Ovary (tissue), 9 donors: Measurements from ENCODE around the gene ZFHX2. TPM values are rescaled to one million over a fixed set of nuclear protein-coding genes. Genes with fewer than 3 reads are reported as not detected.

Source experiments
- DNase-seq, 5 donors: peaks; one replicate each; pipeline ENCODE4 v3.0.0-alpha.2; 2019 to 2020
- H3K27ac ChIP-seq, 2 donors: fragments of 200-600 bp; one replicate each; pipeline versions ENCODE4 v1.5.1 to v1.8.0; 2019 to 2022
- H3K27me3 ChIP-seq: fragments of 200-600 bp; one replicate; pipeline ENCODE4 v1.8.0; 2022
- H3K36me3 ChIP-seq: fragments of 200-600 bp; sonication (generic); one replicate; pipeline ENCODE4 v1.5.1; 2019
- H3K4me1 ChIP-seq: one replicate; pipeline ENCODE4 v1.8.1; 2013; ENCODE audit warnings: mild to moderate bottlenecking, moderate library complexity; ENCODE audit not compliant: insufficient read depth
- H3K4me3 ChIP-seq: fragments of 200-600 bp; sonication (generic); one replicate; pipeline ENCODE4 v1.5.1; 2017
- H3K9me3 ChIP-seq, 2 donors: fragments of 200-600 bp in 1 of 2; sonication (generic) in 1 of 2; one replicate each; pipeline versions ENCODE4 v1.5.1 to v1.8.1; 2013 to 2019; ENCODE audit warnings: mild to moderate bottlenecking in 1 of 2, moderate library complexity in 1 of 2
- EP300 ChIP-seq: sonication (generic); formaldehyde crosslinking; IDR thresholded peaks from one replicate; pipeline ENCODE4 v1.6.1; 2017; ENCODE audit warnings: antibody characterized with exemption
- POLR2A ChIP-seq: fragments of 450-650 bp; IDR thresholded peaks from one replicate; pipeline ENCODE4 v1.6.1; 2017; ENCODE audit warnings: antibody characterized with exemption, mild to moderate bottlenecking, moderate library complexity
- WGBS, 3 donors: extraction: QIAGEN DNeasy Blood & Tissue Kit in 1 of 3; methylation state at CpG; one replicate each; pipeline versions ENCODE4 v1.1.5 to v1.1.7; 2013 to 2017; 5-methylcytosine and 5-hydroxymethylcytosine counted together
- intact Hi-C, 4 donors: fragments of 100-400 bp; cut with DNase I; formaldehyde crosslinking; loops; one replicate each; pipeline versions ENCODE4 v1.11.0 to v1.15.1; 2022 to 2023
- polyA plus RNA-seq, 2 donors: library from polyadenylated mRNA; stranded (reverse); fragments of 200-250 nt in 1 of 2; fragments of 350-450 nt in 1 of 2; fragmentation: Illumina TruSeq in 1 of 2; extraction: RNeasy Lipid Tissue Mini Kit (QIAGEN cat#74804) in 1 of 2; gene quantifications; one replicate each; pipeline ENCODE4 v1.2.3, GENCODE V29; 2013 to 2014
- total RNA-seq, 7 donors: library from RNA; depleted of rRNA in 2 of 7; stranded (reverse); fragments of >200 nt in 2 of 7; fragmentation: NEBNext Ultra II Directional in 3 of 7; extraction: Animal tissue kit (Norgen Biotek cat#: 25700) in 3 of 7; gene quantifications; one replicate each; pipeline versions ENCODE4 v1.1.0 to v1.2.4, GENCODE V29; 2016 to 2023
- TF ChIP-seq, protein P1 (sequence below), 3 donors: fragments of 450-650 bp in 2 of 3; fragments of 200-600 bp in 1 of 3; IDR thresholded peaks; one replicate each; pipeline versions ENCODE4 v1.5.1 to v1.8.0; 2016 to 2022; ENCODE audit warnings: antibody characterized with exemption in 3 of 3, mild to moderate bottlenecking in 1 of 3
- donor health status: DM: no; HTN: no; CAD: no; lungs with moderate emphysema.
- donor health status: DM: no; HTN: no; CAD: no.
- donor health status: Bipolar disorder and iron deficiency.
- donor health status: DM: yes; HTN: yes; CAD: no.
- donor health status: DM: no; HTN: no; CAD: no.
- donor health status: DM: yes; HTN: yes; CAD: no.

ZFHX2 gene
- total and polyA plus RNA-seq, 9 donors: 0.34 to 2.3 (median 1.1) TPM

GRCh38 chr14:23535943-23536342 lies 15.6 kb downstream of the ZFHX2 start:
- DNase-seq: no peak
- no peaks in the 10 kb centered on the region for H3K27me3 ChIP-seq
- H3K27ac ChIP-seq: no peak overlapping the region
- no peaks in the 10 kb centered on the region for H3K36me3 ChIP-seq
- intact Hi-C loops: loop anchor here in 2 of 4 donors (5.0 to 10.0 kb wide), 2 partner anchors 51 to 54 kb away; no protein-coding TSS in a partner anchor
- no peaks in the 10 kb centered on the region for H3K9me3 ChIP-seq
- no peak overlapping the region for H3K4me3 ChIP-seq
- no peaks in the 10 kb centered on the region for H3K4me1 ChIP-seq
- WGBS, 3 donors: 81 to 86% (median 84%) methylated on average over 4 of the region's 4 CpGs
- TF ChIP-seq POLR2A (no peak), EP300 (no peak)
- TF ChIP-seq, protein P1, sequence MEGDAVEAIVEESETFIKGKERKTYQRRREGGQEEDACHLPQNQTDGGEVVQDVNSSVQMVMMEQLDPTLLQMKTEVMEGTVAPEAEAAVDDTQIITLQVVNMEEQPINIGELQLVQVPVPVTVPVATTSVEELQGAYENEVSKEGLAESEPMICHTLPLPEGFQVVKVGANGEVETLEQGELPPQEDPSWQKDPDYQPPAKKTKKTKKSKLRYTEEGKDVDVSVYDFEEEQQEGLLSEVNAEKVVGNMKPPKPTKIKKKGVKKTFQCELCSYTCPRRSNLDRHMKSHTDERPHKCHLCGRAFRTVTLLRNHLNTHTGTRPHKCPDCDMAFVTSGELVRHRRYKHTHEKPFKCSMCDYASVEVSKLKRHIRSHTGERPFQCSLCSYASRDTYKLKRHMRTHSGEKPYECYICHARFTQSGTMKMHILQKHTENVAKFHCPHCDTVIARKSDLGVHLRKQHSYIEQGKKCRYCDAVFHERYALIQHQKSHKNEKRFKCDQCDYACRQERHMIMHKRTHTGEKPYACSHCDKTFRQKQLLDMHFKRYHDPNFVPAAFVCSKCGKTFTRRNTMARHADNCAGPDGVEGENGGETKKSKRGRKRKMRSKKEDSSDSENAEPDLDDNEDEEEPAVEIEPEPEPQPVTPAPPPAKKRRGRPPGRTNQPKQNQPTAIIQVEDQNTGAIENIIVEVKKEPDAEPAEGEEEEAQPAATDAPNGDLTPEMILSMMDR (IDR thresholded peaks at IDR 0.05): no peak

DNA sequence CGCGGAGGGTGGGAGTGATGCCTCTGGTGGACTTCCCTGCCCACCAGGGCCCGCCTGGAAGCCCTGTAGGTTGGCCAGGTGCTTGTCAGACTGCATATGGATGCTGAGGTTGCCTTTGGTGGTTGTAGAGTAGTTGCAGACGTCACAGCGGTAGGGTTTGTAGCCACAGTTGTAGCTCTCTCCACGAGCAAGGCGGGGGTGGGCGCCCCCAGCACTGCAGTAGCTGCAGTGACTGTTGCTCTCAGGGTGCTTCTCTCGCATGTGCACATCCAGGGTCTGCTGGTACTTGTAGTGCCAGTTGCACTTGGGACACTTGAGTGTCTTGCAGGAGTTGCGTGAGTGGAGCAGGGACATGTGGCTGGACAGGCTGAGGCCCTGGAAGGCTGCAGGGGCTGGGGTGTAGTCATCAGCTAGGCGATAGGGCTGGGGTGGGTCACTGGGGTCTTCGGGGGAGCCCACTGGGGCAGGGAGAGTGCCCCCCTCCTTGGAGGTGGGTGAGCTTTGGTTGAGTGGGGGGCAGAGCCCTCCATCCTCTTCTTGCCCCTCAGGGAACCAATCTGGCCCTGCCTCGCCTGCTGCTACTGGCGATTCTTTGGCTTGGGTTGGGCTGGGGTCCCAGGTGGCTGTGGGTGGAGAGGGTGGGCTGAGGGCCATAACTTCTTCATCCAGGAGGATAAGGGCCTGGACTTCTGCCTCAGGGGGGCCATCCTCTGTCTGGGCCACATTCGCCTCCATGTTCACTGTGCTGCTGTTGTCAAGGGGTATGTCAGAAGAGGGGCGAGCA lies 17.7 kb downstream of the ZFHX2 start:
- intact Hi-C loops: loop anchor here in 1 of 4 donors (10.0 kb wide), 1 partner anchor 49 kb away; no protein-coding TSS in a partner anchor
- TF ChIP-seq POLR2A (no peak), EP300 (no peak)
- TF ChIP-seq, protein P1 (IDR thresholded peaks at IDR 0.05): no peak
- Histone ChIP-seq H3K4me1 (no peaks in the 10 kb centered on the region), H3K27me3 (no peaks in the 10 kb centered on the region), H3K4me3 (no peak overlapping the region), H3K9me3 (no peaks in the 10 kb centered on the region), H3K27ac (no peak overlapping the region), H3K36me3 (no peaks in the 10 kb centered on the region)
- 91 to 93% (median 92%) methylated on average over 16 of the region's 16 CpGs for WGBS, 3 donors
- DNase-seq: no peak

- no peak for DNase-seq
- Histone ChIP-seq H3K4me1 (no peaks in the 10 kb centered on the region), H3K27me3 (no peaks in the 10 kb centered on the region), H3K4me3 (no peak overlapping the region), H3K36me3 (no peaks in the 10 kb centered on the region), H3K9me3 (no peaks in the 10 kb centered on the region), H3K27ac (no peak overlapping the region)
- WGBS, 3 donors: 95 to 96% (median 95%) methylated on average over 7 of the region's 7 CpGs
- no peak for TF ChIP-seq EP300
- TF ChIP-seq, protein P1 (IDR thresholded peaks at IDR 0.05): no peak
- no peak for TF ChIP-seq POLR2A
- intact Hi-C loops: loop anchor here in 1 of 4 donors (10.0 kb wide), 1 partner anchor 48 kb away; no protein-coding TSS in a partner anchor
Observed at GRCh38 chr14:23532658-23533057, 18.9 kb downstream of the ZFHX2 start.

- no peaks in the 10 kb centered on the region for H3K27me3 ChIP-seq
- no peak for TF ChIP-seq POLR2A
- TF ChIP-seq, protein P1 (IDR thresholded peaks at IDR 0.05): no peak
- no peak for TF ChIP-seq EP300
- intact Hi-C loops: loop anchor here in 1 of 4 donors (10.0 kb wide), 1 partner anchor 47 kb away; no protein-coding TSS in a partner anchor
- WGBS, 3 donors: 87 to 93% (median 88%) methylated on average over 12 of the region's 12 CpGs
- H3K4me1 ChIP-seq: no peaks in the 10 kb centered on the region
- no peaks in the 10 kb centered on the region for H3K9me3 ChIP-seq
- no peaks in the 10 kb centered on the region for H3K36me3 ChIP-seq
- H3K27ac ChIP-seq: no peak overlapping the region
- no peak for DNase-seq
- H3K4me3 ChIP-seq: no peak overlapping the region
Observed at GRCh38 chr14:23531391-23531790, 20.2 kb downstream of the ZFHX2 start.
